Measurements from ENCODE around the gene SQOR.

- TF ChIP-seq CTCF (conservative IDR thresholded peaks at IDR 0.05; ENCODE audit: low read depth, low read length) (no peak), EZH2 (IDR thresholded peaks at IDR 0.05; ENCODE audit: borderline replicate concordance, low read depth, low read length, poor library complexity, severe bottlenecking) (no peak)
These were observed 40.5 kb upstream of the SQOR start for GRCh38 chr15:45594319-45594718.
